Endothelial cell (in vitro differentiated cells): Measurements from ENCODE around the gene KCNJ2. TPM values are rescaled to one million over a fixed set of nuclear protein-coding genes. Genes with fewer than 3 reads are reported as not detected.

Experiments used
- DNase-seq: peaks from one replicate; pipeline ENCODE4 v3.0.0; 2021; ENCODE audit warnings: low spot score
- H3K27ac Mint-ChIP-seq: one replicate; pipeline ENCODE4 v1.8.0; 2021; ENCODE audit warnings: mixed read lengths, inconsistent platforms; ENCODE audit not compliant: unreplicated experiment
- H3K27me3 Mint-ChIP-seq: one replicate; pipeline ENCODE4 v1.8.0; 2021; ENCODE audit warnings: mild to moderate bottlenecking, moderate library complexity, mixed read lengths, inconsistent platforms; ENCODE audit not compliant: unreplicated experiment
- H3K36me3 Mint-ChIP-seq: one replicate; pipeline ENCODE4 v1.8.0; 2021; ENCODE audit warnings: mild to moderate bottlenecking, low read depth, mixed read lengths, inconsistent platforms; ENCODE audit not compliant: unreplicated experiment
- H3K4me1 Mint-ChIP-seq: one replicate; pipeline ENCODE4 v1.8.0; 2021; ENCODE audit warnings: mild to moderate bottlenecking, mixed read lengths, inconsistent platforms; ENCODE audit not compliant: unreplicated experiment
- H3K4me3 Mint-ChIP-seq: one replicate; pipeline ENCODE4 v1.8.0; 2021; ENCODE audit warnings: mild to moderate bottlenecking, mixed read lengths, inconsistent platforms; ENCODE audit not compliant: unreplicated experiment
- H3K9me3 Mint-ChIP-seq: one replicate; pipeline ENCODE4 v1.8.0; 2021; ENCODE audit warnings: mixed read lengths, inconsistent platforms; ENCODE audit not compliant: unreplicated experiment
- total RNA-seq: library from RNA; stranded (reverse); fragmentation: NEBNext Ultra II Directional; extraction: Animal tissue kit (Norgen Biotek cat#: 25700); gene quantifications from one replicate; pipeline ENCODE4 v1.2.1, GENCODE V29; 2021; ENCODE audit not compliant: unreplicated experiment
- TF ChIP-seq, protein P1 (sequence below): fragments of 200-600 bp; sonication (generic); IDR thresholded peaks from one replicate; pipeline ENCODE4 v1.5.0; 2021; ENCODE audit warnings: antibody characterized with exemption; ENCODE audit not compliant: unreplicated experiment

KCNJ2 gene
- total RNA-seq, 1 donor from 2014 or later: 29.4 TPM

GRCh38 chr17:70158180-70158579 lies 11.2 kb upstream of the KCNJ2 start:
- TF ChIP-seq, protein P1, sequence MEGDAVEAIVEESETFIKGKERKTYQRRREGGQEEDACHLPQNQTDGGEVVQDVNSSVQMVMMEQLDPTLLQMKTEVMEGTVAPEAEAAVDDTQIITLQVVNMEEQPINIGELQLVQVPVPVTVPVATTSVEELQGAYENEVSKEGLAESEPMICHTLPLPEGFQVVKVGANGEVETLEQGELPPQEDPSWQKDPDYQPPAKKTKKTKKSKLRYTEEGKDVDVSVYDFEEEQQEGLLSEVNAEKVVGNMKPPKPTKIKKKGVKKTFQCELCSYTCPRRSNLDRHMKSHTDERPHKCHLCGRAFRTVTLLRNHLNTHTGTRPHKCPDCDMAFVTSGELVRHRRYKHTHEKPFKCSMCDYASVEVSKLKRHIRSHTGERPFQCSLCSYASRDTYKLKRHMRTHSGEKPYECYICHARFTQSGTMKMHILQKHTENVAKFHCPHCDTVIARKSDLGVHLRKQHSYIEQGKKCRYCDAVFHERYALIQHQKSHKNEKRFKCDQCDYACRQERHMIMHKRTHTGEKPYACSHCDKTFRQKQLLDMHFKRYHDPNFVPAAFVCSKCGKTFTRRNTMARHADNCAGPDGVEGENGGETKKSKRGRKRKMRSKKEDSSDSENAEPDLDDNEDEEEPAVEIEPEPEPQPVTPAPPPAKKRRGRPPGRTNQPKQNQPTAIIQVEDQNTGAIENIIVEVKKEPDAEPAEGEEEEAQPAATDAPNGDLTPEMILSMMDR: no peak
- no peak overlapping the region for H3K4me3 Mint-ChIP-seq
- DNase-seq: no peak
- no peaks in the 10 kb centered on the region for H3K36me3 Mint-ChIP-seq
- no peaks in the 10 kb centered on the region for H3K27me3 Mint-ChIP-seq
- H3K4me1 Mint-ChIP-seq: peaks cover 15% of the 10 kb centered on the region
- H3K9me3 Mint-ChIP-seq: no peaks in the 10 kb centered on the region
- no peak overlapping the region for H3K27ac Mint-ChIP-seq

DNA sequence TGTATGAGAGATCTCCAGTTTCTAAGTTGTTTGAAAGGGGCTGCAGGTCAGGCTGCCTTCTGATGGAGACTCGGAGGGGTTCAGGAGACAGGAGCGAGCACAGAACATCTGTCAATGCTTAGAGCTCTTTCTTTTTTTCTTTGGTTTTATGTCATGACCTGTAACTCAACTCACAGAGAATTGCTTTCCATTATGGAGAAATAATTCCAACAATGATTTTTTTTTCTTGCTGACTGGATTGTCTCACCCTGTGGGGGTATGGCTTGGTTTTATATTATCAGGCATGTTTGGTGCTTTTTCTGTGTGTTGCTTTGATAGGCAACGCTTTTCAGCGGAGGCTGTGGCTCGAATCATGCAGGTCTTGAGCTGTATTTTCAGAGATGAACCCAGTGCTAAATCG lies 10.7 kb upstream of the KCNJ2 start:
- Mint-ChIP-seq H3K27ac (no peak overlapping the region), H3K4me1 (peaks cover 15% of the 10 kb centered on the region)
- DNase-seq: no peak

GRCh38 chr17:70159980-70160379 lies 9.4 kb upstream of the KCNJ2 start:
- no peaks in the 10 kb centered on the region for H3K27me3 Mint-ChIP-seq

More for the DNA sequence above, 10.7 kb upstream of the KCNJ2 start:
- no peaks in the 10 kb centered on the region for H3K9me3 Mint-ChIP-seq
- H3K27me3 Mint-ChIP-seq: no peaks in the 10 kb centered on the region
- TF ChIP-seq, protein P1: no peak
- H3K36me3 Mint-ChIP-seq: no peaks in the 10 kb centered on the region
- H3K4me3 Mint-ChIP-seq: no peak overlapping the region

GRCh38 chr17:70161519-70161918 lies 7.8 kb upstream of the KCNJ2 start:
- no peaks in the 10 kb centered on the region for H3K9me3 Mint-ChIP-seq
- no peak overlapping the region for H3K4me3 Mint-ChIP-seq
- DNase-seq: no peak
- H3K36me3 Mint-ChIP-seq: no peaks in the 10 kb centered on the region
- H3K4me1 Mint-ChIP-seq: peaks cover 23% of the 10 kb centered on the region
- no peak overlapping the region for H3K27ac Mint-ChIP-seq
- H3K27me3 Mint-ChIP-seq: no peaks in the 10 kb centered on the region
- TF ChIP-seq, protein P1: no peak

More at GRCh38 chr17:70159980-70160379, 9.4 kb upstream of the KCNJ2 start:
- Mint-ChIP-seq H3K36me3 (no peaks in the 10 kb centered on the region), H3K27ac (no peak overlapping the region), H3K9me3 (no peaks in the 10 kb centered on the region), H3K4me1 (peaks cover 23% of the 10 kb centered on the region), H3K4me3 (no peak overlapping the region)
- TF ChIP-seq, protein P1: no peak
- no peak for DNase-seq

- no peak overlapping the region for H3K4me3 Mint-ChIP-seq
- TF ChIP-seq, protein P1: no peak
- H3K36me3 Mint-ChIP-seq: no peaks in the 10 kb centered on the region
- no peak overlapping the region for H3K27ac Mint-ChIP-seq
- H3K27me3 Mint-ChIP-seq: peaks cover 4% of the 10 kb centered on the region
- no peaks in the 10 kb centered on the region for H3K9me3 Mint-ChIP-seq
- H3K4me1 Mint-ChIP-seq: peaks cover 31% of the 10 kb centered on the region
- no peak for DNase-seq
Measured at GRCh38 chr17:70165383-70165782, 3.9 kb upstream of the KCNJ2 start.
